Suppressor macrophage (primary cell): ENCODE measurements around the gene HTR2A.

Source experiments
- DNase-seq, 4 experiments: peaks; one replicate each; pipeline ENCODE4 v3.0.0-alpha.2; 2020 to 2022

Gene HTR2A

DNA sequence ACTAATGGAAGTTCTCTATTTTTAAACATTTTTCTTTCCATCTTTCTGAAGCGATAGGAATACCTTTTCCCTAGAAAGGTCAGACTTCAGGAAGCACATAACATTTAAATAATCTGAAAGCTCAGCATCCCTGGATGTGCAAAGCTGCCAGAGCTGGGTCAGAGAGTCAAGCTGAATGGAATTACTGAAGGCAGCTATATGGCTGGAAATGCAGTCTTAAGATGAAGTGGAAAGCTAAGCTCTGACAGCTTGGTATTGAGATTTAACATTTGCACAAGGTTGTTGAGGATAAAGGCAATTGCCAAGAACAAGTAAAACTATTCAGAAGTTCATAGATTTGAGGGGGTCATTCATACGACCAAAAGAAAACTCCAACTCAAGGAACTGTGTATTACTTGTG, 28.8 kb downstream of the HTR2A start:
- DNase-seq = no peak

GRCh38 chr13:46866150-46866549, 30.7 kb downstream of the HTR2A start:
- peak; percentile 60 to 89 (median 82) for DNase-seq

DNA sequence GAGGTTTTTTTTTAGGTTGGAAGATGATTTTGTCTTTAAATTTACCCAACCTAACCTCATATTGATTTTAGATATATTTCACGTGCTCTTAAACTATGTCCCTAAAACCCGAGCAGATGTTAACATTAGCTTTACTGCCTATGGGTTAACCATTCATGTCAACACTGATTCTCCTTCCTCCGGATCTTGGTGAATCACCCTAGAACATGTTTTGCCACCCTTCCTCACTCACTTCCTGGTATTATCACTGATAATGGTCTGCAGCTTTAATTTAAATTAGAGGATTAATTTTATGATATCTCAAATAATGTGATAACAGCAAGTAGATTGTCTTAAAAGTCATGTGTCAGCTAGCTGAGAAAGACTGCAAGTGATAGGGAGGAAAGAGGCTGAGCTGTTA, 31.9 kb downstream of the HTR2A start:
- DNase-seq = peak in 3 of 4 experiments; percentile 15 to 46 (median 31)

DNA sequence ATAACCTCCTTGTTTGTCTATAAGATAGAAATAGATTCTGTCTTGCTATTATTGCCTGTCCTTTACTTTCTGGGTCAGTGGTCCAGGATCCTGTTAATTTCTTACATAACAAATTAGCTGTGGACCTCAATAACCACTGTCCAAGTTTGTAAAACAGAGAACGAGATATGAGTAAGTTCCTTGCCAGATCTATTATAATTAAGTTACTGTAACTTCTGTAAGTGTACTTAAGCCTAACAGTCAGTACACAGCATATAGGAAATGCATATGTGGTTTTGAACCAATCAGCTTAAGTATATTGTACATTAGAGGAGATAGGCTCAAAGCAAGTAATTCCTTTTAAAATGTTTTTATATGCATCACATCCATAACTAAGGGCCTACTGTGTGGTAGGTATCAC, 34.9 kb downstream of the HTR2A start:
- no peak for DNase-seq

- no peak for DNase-seq
Observed at GRCh38 chr13:46860722-46861121, 36.1 kb downstream of the HTR2A start.

GRCh38 chr13:46858776-46859175, 38.1 kb downstream of the HTR2A start:
- DNase-seq = no peak

GRCh38 chr13:46858163-46858562, 38.7 kb downstream of the HTR2A start:
- no peak for DNase-seq

- DNase-seq = no peak
Observed at GRCh38 chr13:46855664-46856063, 41.2 kb downstream of the HTR2A start.

GRCh38 chr13:46855166-46855565, 41.7 kb downstream of the HTR2A start:
- DNase-seq = peak; percentile 34 to 82 (median 64)

- no peak for DNase-seq
Observed at GRCh38 chr13:46852168-46852567, 44.7 kb downstream of the HTR2A start.

- peak in 3 of 4 experiments; percentile 22 to 49 (median 33) for DNase-seq
Observed at GRCh38 chr13:46850214-46850613, 46.6 kb downstream of the HTR2A start.

GRCh38 chr13:46846726-46847125, 50.1 kb downstream of the HTR2A start:
- no peak for DNase-seq

GRCh38 chr13:46845146-46845545, 51.7 kb downstream of the HTR2A start:
- no peak for DNase-seq

GRCh38 chr13:46844431-46844830, 52.4 kb downstream of the HTR2A start:
- no peak for DNase-seq

- DNase-seq = no peak
Observed at GRCh38 chr13:46839399-46839798, 57.5 kb downstream of the HTR2A start.

- no peak for DNase-seq
Observed at GRCh38 chr13:46834657-46835056, 62.2 kb downstream of the HTR2A start.

- peak; percentile 70 to 79 (median 77) for DNase-seq
Observed at GRCh38 chr13:46831588-46832194, 65.2 kb downstream of the HTR2A start.

DNA sequence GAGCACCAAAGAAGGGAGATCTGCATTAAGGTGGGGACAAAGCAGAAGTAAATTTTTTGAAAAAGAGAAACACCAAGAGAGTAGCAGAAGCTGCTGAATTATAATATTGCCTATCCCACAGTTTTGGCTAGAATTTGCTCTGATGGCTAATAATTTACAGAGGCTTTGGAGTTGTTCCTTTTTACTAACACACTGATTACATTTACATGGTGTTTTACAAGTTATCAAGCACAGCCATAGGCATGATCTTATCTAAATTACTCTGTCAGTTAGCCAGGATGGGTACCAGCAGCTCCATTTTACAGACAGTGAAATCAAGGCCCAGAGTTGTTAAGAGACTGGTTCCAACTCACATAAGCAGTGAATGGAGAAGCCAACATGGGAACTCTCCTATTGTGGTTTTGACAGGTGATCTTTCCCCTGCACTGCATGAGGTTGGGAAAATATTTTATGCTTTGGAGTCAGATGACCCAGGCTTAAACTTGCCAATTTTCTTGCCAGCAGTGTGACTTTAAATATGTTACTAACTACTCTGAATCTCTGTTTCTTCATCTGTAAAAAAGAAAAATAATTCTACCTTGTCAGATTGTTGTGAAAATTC, 66.3 kb downstream of the HTR2A start:
- DNase-seq = no peak

GRCh38 chr13:46822551-46822950, 74.3 kb downstream of the HTR2A start:
- no peak for DNase-seq

- no peak for DNase-seq
Observed at GRCh38 chr13:46817838-46818476, 78.9 kb downstream of the HTR2A start.

GRCh38 chr13:46817095-46817494, 79.8 kb downstream of the HTR2A start:
- DNase-seq = peak; percentile 9 to 50 (median 20)

GRCh38 chr13:46816371-46816770, 80.5 kb downstream of the HTR2A start:
- DNase-seq = no peak

GRCh38 chr13:46812301-46812797, 84.5 kb downstream of the HTR2A start:
- no peak for DNase-seq

DNA sequence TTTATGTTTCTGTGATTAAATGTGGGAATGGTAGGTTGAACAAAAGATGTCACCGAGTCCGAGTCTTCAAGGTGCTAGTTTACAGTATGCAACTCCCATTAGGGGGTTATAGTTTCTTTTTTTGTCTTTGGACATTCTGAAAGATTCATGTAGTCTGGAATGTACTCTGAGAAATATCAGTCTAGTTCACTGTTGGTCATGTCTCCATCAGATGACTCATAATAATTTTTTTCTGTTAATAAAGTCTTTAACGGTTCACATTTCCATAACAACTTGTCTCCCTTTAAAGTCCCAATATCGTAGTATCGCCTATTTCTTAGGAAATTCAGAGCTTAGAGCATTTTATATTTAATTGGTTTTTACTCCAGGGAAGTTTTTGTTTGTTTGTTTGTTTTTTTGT, 86.4 kb downstream of the HTR2A start:
- no peak for DNase-seq
